ENCODE results near the gene SHISA9. TPM values are rescaled to one million over a fixed set of nuclear protein-coding genes. Genes with fewer than 3 reads are reported as not detected.

SHISA9 gene
- total RNA-seq, 1 donor from 2014 or later = 96.6 TPM

- Mint-ChIP-seq H3K9me3 (ENCODE audit: unreplicated experiment) (no peaks in the 10 kb centered on the region), H3K4me1 (ENCODE audit: low read depth, unreplicated experiment) (peaks cover 12% of the 10 kb centered on the region), H3K36me3 (ENCODE audit: unreplicated experiment) (no peaks in the 10 kb centered on the region), H3K27ac (ENCODE audit: unreplicated experiment) (no peak overlapping the region), H3K4me3 (ENCODE audit: unreplicated experiment) (no peak overlapping the region), H3K27me3 (ENCODE audit: unreplicated experiment) (peaks cover 2% of the 10 kb centered on the region)
- no peak for DNase-seq
- no peak for TF ChIP-seq CTCF (IDR thresholded peaks at IDR 0.05; ENCODE audit: partially characterized antibody, unreplicated experiment)
Measured at GRCh38 chr16:13018026-13018425, 116.6 kb downstream of the SHISA9 start.

- TF ChIP-seq CTCF (IDR thresholded peaks at IDR 0.05; ENCODE audit: partially characterized antibody, unreplicated experiment) = no peak
- DNase-seq = no peak
- Mint-ChIP-seq H3K4me3 (ENCODE audit: unreplicated experiment) (no peak overlapping the region), H3K27ac (ENCODE audit: unreplicated experiment) (no peak overlapping the region), H3K27me3 (ENCODE audit: unreplicated experiment) (no peaks in the 10 kb centered on the region), H3K4me1 (ENCODE audit: low read depth, unreplicated experiment) (peaks cover 3% of the 10 kb centered on the region), H3K9me3 (ENCODE audit: unreplicated experiment) (peaks cover 2% of the 10 kb centered on the region), H3K36me3 (ENCODE audit: unreplicated experiment) (no peaks in the 10 kb centered on the region)
Measured at GRCh38 chr16:13021996-13022395, 120.6 kb downstream of the SHISA9 start.

- H3K4me3 Mint-ChIP-seq (ENCODE audit: unreplicated experiment) = no peak overlapping the region
- H3K27ac Mint-ChIP-seq (ENCODE audit: unreplicated experiment) = no peak overlapping the region
- no peaks in the 10 kb centered on the region for H3K27me3 Mint-ChIP-seq (ENCODE audit: unreplicated experiment)
- no peaks in the 10 kb centered on the region for H3K9me3 Mint-ChIP-seq (ENCODE audit: unreplicated experiment)
- H3K36me3 Mint-ChIP-seq (ENCODE audit: unreplicated experiment) = no peaks in the 10 kb centered on the region
- no peak for DNase-seq
- H3K4me1 Mint-ChIP-seq (ENCODE audit: low read depth, unreplicated experiment) = peaks cover 6% of the 10 kb centered on the region
- no peak for TF ChIP-seq CTCF (IDR thresholded peaks at IDR 0.05; ENCODE audit: partially characterized antibody, unreplicated experiment)
Measured at GRCh38 chr16:13029786-13030185, 128.4 kb downstream of the SHISA9 start.

- no peak overlapping the region for H3K4me3 Mint-ChIP-seq (ENCODE audit: unreplicated experiment)
- H3K27me3 Mint-ChIP-seq (ENCODE audit: unreplicated experiment) = no peaks in the 10 kb centered on the region
- no peak for DNase-seq
- no peak overlapping the region for H3K27ac Mint-ChIP-seq (ENCODE audit: unreplicated experiment)
- no peaks in the 10 kb centered on the region for H3K36me3 Mint-ChIP-seq (ENCODE audit: unreplicated experiment)
- H3K4me1 Mint-ChIP-seq (ENCODE audit: low read depth, unreplicated experiment) = peaks cover 6% of the 10 kb centered on the region
- no peaks in the 10 kb centered on the region for H3K9me3 Mint-ChIP-seq (ENCODE audit: unreplicated experiment)
- TF ChIP-seq CTCF (IDR thresholded peaks at IDR 0.05; ENCODE audit: partially characterized antibody, unreplicated experiment) = no peak
Measured at GRCh38 chr16:13030769-13031168, 129.4 kb downstream of the SHISA9 start.

DNA sequence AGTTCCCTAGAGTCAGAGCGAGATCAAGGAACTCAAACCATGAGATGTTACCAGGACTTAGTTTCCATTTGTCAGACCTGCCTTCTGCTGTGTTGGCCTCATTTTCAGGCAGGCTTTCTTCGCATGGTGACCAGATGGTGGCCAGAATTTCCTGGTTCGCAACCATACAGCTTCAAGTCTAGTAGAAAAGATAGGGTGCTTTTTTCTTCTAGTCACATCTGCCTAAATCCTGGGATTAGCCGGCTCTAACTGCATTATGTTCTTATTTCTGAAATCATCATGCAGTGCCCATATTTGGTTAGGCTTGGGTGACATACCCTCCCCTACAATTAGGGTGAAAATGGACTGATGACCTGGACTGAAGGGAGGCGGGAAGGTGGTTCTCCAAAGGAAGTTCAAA is 131.5 kb downstream of the SHISA9 start:
- no peak overlapping the region for H3K27ac Mint-ChIP-seq (ENCODE audit: unreplicated experiment)
- no peak overlapping the region for H3K4me3 Mint-ChIP-seq (ENCODE audit: unreplicated experiment)
- peaks cover 3% of the 10 kb centered on the region for H3K9me3 Mint-ChIP-seq (ENCODE audit: unreplicated experiment)
- peaks cover 10% of the 10 kb centered on the region for H3K4me1 Mint-ChIP-seq (ENCODE audit: low read depth, unreplicated experiment)
- TF ChIP-seq CTCF (IDR thresholded peaks at IDR 0.05; ENCODE audit: partially characterized antibody, unreplicated experiment) = no peak
- no peak for DNase-seq
- peaks cover 1% of the 10 kb centered on the region for H3K27me3 Mint-ChIP-seq (ENCODE audit: unreplicated experiment)
- no peaks in the 10 kb centered on the region for H3K36me3 Mint-ChIP-seq (ENCODE audit: unreplicated experiment)

All from glutamatergic neuron (in vitro differentiated cells).